Posterior vena cava (tissue), 2 donors: ENCODE results near the gene KNTC1. TPM values are rescaled to one million over a fixed set of nuclear protein-coding genes. Genes with fewer than 3 reads are reported as not detected.
A peak's percentile ranks its signal among the peaks of the same experiment; 100 is the strongest.
"Not testable (repeated sequence)": the region's sequence is repeated elsewhere in the genome, so short reads cannot be mapped to it uniquely, and the experiment has no call there.

Experiments used
- DNase-seq: peaks from one replicate; pipeline ENCODE4 v3.0.0-alpha.2; 2020; ENCODE audit warnings: low spot score
- intact Hi-C, 2 donors: fragments of 100-400 bp; cut with DNase I; formaldehyde crosslinking; loops; one replicate each; pipeline versions ENCODE4 v1.14.1 to v1.14.2; 2022 to 2023
- long read RNA-seq, 2 donors: library from polyadenylated mRNA; unstranded; transcript quantifications; one replicate each; pipeline ENCODE4 v2.0.0, GENCODE V29; 2020 to 2021
- total RNA-seq, 2 donors: library from RNA; stranded (reverse); fragmentation: NEBNext Ultra II Directional; extraction: Animal tissue kit (Norgen Biotek cat#: 25700); gene quantifications; one replicate each; pipeline ENCODE4 v1.2.1, GENCODE V29; 2021
- donor health status: DM: yes; HTN: yes; CAD: no.
- donor health status: DM: yes; HTN: yes; CAD: no.

Gene KNTC1, protein sequence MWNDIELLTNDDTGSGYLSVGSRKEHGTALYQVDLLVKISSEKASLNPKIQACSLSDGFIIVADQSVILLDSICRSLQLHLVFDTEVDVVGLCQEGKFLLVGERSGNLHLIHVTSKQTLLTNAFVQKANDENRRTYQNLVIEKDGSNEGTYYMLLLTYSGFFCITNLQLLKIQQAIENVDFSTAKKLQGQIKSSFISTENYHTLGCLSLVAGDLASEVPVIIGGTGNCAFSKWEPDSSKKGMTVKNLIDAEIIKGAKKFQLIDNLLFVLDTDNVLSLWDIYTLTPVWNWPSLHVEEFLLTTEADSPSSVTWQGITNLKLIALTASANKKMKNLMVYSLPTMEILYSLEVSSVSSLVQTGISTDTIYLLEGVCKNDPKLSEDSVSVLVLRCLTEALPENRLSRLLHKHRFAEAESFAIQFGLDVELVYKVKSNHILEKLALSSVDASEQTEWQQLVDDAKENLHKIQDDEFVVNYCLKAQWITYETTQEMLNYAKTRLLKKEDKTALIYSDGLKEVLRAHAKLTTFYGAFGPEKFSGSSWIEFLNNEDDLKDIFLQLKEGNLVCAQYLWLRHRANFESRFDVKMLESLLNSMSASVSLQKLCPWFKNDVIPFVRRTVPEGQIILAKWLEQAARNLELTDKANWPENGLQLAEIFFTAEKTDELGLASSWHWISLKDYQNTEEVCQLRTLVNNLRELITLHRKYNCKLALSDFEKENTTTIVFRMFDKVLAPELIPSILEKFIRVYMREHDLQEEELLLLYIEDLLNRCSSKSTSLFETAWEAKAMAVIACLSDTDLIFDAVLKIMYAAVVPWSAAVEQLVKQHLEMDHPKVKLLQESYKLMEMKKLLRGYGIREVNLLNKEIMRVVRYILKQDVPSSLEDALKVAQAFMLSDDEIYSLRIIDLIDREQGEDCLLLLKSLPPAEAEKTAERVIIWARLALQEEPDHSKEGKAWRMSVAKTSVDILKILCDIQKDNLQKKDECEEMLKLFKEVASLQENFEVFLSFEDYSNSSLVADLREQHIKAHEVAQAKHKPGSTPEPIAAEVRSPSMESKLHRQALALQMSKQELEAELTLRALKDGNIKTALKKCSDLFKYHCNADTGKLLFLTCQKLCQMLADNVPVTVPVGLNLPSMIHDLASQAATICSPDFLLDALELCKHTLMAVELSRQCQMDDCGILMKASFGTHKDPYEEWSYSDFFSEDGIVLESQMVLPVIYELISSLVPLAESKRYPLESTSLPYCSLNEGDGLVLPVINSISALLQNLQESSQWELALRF (N-terminal part only)
- 10 to 100 TPM; 10.9 to 12.3 TPM for total RNA-seq
- long read RNA-seq, donor 1, partial matches to known transcripts, result 1 of 1 reads
- long read RNA-seq, donor 1, other reads (novel, unspliced or antisense), result 0 of 1 reads
- long read RNA-seq, donor 2, partial matches to known transcripts, result 0 of 1 reads
- long read RNA-seq, donor 2, other reads (novel, unspliced or antisense), result 1 of 1 reads

DNA sequence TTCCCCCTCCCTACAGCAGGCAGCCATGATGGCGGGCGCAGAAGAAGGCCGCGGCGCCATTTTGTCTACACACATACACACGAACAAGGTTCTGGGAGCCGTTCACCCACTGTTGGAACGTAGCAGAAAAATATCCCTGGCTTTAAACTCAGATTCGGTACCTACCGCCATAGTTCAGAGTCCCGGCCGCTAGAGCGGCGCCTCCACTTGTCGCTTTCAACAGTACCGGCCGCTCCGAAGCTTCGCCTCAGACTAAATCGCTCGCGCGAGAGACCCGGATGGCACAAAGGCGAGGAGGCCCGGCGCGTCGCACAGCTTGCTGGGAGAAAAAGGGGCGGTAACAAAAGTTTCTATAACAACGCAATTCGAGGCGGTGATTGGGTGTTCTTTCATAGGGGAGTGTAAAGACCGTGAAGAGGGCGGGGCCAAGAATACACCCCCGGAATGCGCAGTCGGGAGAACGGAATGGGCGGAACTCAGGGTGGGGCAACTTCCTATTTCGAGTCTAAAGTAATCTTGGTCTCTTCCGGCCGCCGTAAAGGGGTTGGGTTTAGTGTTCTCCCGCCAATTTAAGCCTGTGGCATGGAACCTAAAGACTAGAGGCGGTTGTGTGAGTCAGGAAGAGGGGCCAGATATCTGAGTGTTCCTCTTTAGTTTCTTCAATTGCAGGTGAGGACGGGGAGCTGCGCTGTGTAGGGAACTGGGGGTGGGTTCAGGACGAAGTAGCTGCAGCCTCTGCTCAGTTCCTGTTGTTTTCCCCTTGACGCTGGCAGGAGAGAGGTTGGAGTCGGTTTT, at the start of gene KNTC1, which contains the start of gene RSRC2:
TSS of gene KNTC1 (plus strand) at position 567 of the 795 bp plus-strand sequence. CDS start 2,815 bp downstream, outside the sequence.
TSS of gene RSRC2 (minus strand) at position 254 of the 795 bp plus-strand sequence. CDS start at position 171, 83 bp downstream.
- intact Hi-C loops, result loop anchor here in 1 of 2 donors (5.0 kb wide), 1 partner anchor 1175 kb away; the partner anchor contains the start of gene ANAPC5
- peak; percentile 98 for DNase-seq

DNA sequence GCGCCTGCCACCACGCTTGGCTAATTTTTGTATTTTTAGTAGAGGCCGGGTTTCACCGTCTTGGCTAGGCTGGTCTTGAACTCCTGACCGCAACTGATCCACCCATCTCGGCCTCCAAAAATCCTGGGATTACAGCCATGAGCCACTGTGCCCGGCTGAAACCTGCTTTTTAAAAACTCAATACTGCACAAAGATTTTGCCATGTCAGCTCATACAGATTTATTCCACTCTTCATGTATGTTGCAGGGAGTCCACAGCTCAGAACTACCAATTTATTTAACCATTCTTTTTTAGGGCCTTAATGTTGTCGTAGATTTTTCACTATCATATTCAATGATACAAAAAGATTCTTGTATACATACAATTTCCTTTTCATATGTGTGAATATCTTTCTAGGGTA, 46.3 kb upstream of the KNTC1 start:
- intact Hi-C loops, result no loop called here
- DNase-seq, result peak; percentile 19

DNA sequence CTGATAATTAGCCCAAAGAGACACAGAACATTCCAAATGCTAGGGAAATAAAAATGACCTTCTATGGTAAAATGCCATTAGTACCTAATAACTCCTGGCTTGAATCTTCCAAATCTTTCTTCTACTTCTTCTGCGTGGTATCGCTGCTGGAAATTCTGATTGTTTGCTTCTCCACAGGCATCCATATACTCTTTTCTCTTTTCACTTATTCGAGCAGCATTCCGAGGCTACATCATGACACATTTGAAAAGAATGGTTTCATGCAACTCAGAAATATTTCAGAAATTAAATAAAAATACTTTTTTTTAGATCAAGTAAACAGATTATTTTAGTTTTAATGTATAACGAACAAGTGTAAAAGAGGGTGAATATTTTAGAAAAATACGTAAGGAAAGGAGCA, 45.2 kb upstream of the KNTC1 start:
- DNase-seq, result no peak
- intact Hi-C loops, result no loop called here

DNA sequence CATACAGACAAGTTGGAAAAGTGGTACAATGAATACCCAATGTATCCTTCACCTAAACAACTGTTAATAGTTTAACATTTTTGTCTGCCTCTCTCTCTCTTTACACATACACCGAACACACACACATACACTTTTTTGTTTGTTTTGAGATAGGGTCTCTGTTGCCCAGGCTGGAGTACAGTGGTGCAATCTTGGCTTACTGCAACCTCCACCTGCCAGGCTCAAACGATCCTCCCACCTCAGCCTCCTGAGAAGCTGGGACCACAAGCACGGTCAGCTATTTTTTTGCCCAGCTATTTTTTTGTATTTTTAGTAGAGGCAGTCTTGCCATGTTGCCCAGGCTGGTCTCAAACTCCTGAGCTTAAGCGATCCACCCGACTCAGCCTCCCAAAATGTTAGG, 43.1 kb upstream of the KNTC1 start:
- intact Hi-C loops, result no loop called here
- DNase-seq, result no peak

DNA sequence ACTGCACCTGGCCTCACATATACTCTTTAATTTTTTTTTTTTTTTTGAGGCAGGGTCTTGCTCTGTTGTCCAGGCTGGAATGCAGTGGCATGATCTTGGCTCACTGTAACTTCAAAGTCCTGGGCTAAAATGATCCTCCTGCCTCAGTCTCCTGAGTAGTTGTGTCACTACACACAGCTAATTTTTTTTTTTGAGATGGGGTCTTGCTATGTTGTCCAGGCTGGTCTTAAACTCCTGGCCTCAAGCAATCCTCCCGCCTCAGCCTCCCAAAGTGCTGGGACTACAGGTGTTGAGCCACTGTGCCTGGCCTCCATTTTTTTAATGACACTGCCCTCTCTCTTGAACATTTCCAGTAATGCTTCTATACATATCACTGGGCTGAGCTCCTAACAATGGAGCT, 42.7 kb upstream of the KNTC1 start:
- not testable (repeated sequence) for DNase-seq

DNA sequence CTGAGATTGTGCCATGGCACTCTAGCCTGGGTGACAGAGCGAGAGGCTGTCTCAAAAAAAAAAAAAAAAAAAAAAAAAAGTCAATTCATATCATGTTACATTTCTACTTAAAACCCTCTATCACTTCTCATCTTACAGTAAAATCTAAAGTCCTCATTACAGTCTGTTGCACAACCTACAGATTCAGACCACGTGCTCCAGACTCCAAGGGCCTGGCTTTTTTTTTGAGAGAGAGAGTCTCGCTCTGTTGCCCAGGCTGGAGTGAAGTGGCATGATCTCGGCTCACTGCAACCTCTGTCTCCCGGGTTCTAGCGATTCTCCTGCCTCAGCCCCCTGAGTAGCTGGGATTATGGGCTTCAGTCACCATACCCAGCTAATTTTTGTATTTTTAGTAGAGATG, 40.7 kb upstream of the KNTC1 start:
- intact Hi-C loops, DNase-seq: not testable (repeated sequence)

More for the DNA sequence above, 42.7 kb upstream of the KNTC1 start:
- intact Hi-C loops, result not testable (repeated sequence)

DNA sequence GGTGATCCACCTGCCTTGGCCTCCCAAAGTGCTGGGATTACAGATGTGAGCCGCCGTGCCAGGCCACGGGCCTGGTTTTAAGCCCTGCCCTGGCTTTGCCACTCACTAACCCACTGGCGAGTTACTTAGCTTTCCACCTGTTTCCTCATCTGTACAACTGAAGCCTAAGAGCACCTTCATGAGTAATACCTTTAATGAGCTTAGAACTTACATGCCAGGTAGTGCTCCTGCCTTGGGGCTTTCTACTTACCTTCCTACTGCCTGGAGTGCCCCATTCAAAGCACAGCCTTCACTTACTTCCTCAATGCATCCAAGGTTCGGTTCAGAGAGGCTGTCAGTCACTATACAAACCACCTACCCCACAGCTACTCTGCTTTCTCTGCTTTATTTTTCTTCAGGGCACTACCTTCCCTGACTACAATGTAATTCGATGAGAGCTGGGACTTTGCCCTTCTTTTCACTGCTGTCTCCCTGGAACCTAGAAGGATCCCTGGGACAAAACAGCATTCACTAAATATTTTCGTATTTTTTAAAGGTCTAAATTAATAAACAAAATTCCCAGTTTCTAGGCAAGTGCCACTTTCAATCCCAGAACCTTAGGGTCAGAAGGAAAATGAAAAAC, 40.1 kb upstream of the KNTC1 start:
- DNase-seq, result no peak
- intact Hi-C loops, result no loop called here

DNA sequence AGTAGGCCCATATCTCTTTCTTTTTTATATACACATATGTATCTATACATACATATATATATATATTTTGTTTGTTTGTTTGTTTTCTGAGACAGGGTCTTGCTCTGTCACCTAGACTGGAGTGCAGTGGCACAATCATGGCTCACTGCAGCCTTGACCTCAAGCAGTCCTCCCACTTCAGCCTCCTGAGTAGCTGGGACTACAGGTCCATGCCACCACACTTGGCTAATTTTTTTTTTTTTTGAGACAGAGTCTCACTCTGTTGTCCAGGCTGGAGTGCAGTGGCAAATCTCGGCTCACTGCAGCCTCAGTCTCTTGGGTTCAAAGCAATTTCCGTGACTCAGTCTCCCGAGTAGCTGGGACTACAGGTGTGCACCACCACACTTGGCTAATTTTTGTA, 39.2 kb upstream of the KNTC1 start:
- DNase-seq, intact Hi-C loops: not testable (repeated sequence)

DNA sequence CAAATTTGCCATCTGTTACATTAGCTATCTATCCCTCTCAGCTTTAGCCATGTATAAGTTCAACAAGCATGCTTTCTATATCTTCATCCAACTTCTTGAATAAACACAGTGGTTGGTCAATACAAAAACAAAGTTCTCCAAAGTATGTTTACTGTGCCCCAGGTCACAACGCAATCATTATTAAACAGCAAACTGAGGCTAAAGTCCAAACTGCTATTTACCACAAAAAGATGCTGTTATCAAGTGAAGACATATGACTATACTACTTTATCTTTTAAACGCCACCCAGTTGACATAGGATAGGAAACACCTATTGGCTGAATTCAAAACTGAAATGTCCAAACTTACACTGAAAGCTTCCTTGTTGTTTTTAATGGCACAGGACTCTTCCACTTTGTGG, 38.0 kb upstream of the KNTC1 start:
- no peak for DNase-seq
- intact Hi-C loops, result no loop called here

DNA sequence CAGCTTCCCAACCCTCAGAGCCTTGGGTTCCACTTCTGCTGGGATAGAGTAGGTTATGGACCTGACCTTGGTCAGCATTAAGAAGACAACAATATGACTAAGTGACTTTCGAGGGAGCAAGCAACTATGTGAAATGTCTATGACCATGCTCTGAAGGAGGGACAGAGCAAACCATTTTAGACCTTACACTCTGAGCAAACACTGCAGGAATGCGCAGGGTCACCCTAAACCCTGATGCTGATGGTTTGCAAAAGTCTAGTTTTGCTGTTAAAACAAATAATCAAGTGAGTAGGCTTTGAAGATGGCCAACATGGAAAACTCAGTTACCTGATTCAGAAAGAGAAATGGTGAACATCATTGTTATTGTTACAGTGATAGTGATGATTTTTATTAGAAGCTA, 35.1 kb upstream of the KNTC1 start:
- intact Hi-C loops, result no loop called here
- no peak for DNase-seq

DNA sequence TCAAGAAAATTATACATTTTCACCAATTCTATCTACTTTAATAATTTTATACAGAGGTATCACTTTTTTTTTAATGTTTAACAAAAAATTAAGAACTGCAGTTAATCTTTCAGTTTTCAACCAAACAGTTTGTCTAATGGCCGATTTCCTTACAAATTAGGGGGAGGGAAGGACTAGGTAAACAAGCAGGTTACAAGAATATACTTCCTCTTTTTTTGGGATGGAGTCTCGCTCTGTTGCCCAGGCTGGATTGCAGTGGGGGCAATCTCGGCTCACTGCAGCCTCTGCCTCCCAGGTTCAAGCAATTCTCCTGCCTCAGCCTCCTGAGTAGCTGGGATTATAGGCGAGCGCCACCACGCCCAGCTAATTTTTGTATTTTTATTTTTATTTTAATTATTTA, 33.8 kb upstream of the KNTC1 start:
- DNase-seq, intact Hi-C loops: not testable (repeated sequence)

DNA sequence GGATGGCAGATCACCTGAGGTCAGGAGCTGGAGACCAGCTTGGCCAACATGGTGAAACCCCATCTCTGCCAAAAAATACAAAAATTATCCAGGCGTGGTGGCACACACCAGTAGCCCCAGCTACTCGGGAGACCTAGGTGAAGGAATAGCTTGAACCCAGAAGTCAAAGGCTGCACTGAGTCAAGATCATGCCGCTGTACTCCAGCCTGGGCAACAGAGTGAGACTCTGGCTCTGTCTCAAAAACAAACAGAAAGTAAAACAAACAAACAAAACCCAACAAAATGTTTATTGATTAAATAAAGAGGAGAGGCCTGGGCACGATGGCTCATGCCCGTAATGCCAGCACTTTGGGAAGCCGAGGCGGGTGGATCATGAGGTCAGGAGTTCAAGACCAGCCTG, 31.8 kb upstream of the KNTC1 start:
- DNase-seq, result no peak
- intact Hi-C loops, result loop anchor here in 1 of 2 donors (2.0 kb wide), 1 partner anchor 76 kb away; no protein-coding TSS in a partner anchor

DNA sequence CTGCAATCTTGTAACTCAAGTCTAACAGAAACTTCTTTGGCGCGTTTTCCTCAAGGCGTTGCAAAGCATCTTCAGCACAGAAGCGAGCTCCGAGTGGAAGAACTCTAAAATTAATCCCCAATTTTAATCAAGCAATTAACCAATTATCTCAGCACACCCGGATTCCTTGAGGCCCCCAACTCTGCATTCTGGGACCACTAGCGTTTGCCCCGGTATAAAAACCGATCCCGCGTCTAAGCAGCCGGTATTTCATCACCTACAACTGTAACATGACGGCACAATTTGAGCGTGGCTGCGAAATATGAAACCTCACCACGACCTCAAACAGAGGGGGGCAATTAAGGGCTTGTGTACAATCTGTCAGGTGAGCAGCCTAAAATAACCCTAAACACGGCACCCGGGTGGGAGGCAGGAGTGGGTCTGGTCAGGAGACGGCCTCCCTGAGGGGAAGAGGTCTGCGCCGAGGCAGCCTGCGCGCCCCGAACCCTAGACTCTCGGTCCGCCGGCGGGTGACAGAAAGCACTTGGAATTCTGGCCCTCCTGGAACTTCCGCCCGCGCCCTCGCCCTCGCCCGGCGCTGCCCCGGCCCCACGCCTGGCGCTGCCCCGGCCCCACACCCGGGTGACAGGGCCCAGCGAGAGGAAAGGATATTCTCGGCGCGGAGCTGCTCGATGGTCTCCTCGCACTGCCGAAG, 26.9 kb upstream of the KNTC1 start:
- peak; percentile 84 for DNase-seq
- intact Hi-C loops, result no loop called here

DNA sequence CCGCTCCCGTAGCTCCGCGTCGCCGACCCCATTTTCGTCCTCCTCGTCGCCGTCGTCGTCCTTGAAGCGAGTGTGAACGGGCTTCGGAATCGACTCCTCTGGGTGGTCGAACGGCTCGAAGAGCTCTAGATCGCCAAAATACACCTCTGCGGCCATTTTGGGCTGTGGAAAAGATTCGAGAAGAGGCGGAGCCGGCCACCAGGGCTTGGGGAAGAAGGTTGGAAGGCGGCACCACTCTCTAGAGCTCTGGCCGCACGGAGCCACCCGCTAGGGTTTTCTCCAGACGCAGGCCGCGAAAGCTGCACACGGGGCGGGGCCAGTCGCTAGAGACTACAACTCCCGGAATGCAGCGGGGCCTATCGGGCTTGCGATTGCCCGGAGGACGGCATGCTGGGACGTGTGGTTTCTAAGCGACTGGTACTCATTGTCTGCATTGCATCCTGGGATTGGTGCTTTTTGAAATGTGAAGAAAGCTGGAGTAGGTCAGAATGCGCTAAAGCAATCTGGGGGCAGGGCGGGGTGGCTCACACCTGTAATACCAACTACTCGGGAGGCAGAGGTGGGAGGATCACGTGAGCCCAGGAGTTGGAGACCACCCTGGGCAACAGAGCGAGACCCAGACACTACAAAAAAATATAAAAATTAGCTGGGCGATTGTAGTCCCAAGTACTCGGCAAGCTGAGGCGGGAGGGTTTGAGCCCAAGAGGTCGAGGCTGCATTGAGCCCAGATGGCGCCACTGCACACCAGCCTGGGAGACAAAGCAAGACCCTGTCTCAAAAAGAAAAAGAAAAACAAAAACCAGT, 26.2 kb upstream of the KNTC1 start, which contains the start of gene ZCCHC8:
TSS of gene ZCCHC8 (minus strand) at position 248 of the 804 bp plus-strand sequence. CDS start at position 156, 92 bp downstream.
- intact Hi-C loops, result no loop called here
- peak; percentile 99 for DNase-seq

DNA sequence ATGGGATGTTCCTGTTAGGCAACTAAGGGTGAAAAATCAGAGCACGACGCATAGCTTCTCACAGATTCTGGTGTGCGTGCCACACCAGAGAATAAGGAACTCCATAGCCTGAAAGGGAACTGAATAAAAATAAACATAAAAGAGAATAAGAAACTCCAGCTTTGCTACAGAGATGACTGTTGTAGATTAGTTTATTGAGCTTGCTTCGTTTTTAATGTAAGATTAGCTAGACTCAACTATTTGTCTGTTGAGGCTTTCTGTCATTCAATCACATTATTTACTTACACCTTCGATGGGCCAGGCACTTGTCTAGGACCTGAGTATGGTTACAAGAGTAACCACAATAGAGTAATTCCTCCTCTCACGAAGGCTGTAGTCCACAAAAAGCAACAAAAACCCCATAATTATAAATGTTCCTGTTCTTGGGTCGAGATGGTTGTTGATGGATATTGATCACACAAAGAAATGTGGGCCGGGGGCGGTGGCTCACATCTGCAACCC, 25.5 kb upstream of the KNTC1 start:
- intact Hi-C loops, result no loop called here
- DNase-seq, result no peak
